DOHH2 (cell line): Measurements from ENCODE around the gene IRAK3.

Experiments
- CTCF ChIP-seq: fragments of 200-600 bp; sonication (generic); IDR thresholded peaks from one replicate; pipeline ENCODE4 v1.5.1; 2014; ENCODE audit warnings: antibody characterized with exemption, mild to moderate bottlenecking, low read depth, low read length; ENCODE audit not compliant: poor library complexity, severe bottlenecking
- EZH2phosphoT487 ChIP-seq: fragments of 200-600 bp; sonication (generic); IDR thresholded peaks from 2 replicates; pipeline ENCODE4 v1.6.1; 2017; ENCODE audit warnings: borderline replicate concordance, mild to moderate bottlenecking, antibody characterized with exemption, low read length, moderate library complexity, mixed read lengths

DNA sequence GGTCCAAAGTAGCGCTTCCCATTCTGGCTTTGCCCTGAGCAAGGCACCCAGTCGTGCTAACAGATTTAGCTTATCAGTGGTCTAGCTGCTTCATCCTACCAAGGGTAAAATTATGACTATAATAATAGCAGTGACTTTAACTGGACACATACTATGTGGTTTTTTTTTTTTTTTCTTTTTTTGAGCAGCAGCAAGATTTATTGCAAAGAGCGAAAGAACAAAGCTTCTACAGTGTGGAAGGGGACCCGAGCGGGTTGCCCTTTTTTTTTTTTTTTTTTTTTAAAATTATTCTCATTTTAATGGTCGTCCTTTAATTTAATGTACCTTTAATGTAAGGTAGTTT is 113.8 kb downstream of the IRAK3 start:
- TF ChIP-seq EZH2phosphoT487 (no peak), CTCF (no peak)
